ENCODE results near the gene TBCA.

DNA sequence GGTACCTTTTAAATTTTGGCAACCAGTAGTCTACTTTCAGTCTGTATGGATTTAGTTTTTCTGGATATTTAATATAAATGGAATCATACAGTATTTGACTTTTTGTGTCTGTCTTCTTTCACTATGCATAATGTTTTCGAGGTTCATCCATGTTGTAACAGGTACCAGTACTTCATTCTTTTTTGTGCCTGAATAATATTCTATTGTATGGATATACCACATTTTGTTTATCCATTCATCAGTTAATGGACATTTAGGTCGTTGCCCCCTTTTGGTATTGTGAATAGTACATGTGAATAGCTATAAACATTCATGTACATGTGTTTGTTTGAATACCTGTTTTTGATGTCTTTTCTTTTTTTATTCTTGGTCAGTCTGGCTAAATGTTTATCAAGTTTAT lies 19.1 kb upstream of the TBCA start:
- TF ChIP-seq CTCF (IDR thresholded peaks at IDR 0.05) = no peak
- TF ChIP-seq POLR2A (IDR thresholded peaks at IDR 0.05) = no peak
- TF ChIP-seq POLR2AphosphoS5 (IDR thresholded peaks at IDR 0.05) = no peak
- no peak for TF ChIP-seq EP300 (IDR thresholded peaks at IDR 0.05)
